Activated CD4-positive, alpha-beta T cell treated with anti-CD3 and anti-CD28 coated beads, Interleukin-2, amount 50 U/mL, for 24 hours (primary cell): ENCODE measurements around the gene IFIH1.

ENCODE experiments used
- DNase-seq, 2 donors: peaks; one replicate each; pipeline ENCODE4 v3.0.0-alpha.2; 2020; ENCODE audit warnings: low read depth in 1 of 2, low spot score in 1 of 2

IFIH1 gene

GRCh38 chr2:162258686-162259085, 59.8 kb downstream of the IFIH1 start:
- DNase-seq, result no peak

GRCh38 chr2:162258169-162258568, 60.3 kb downstream of the IFIH1 start:
- no peak for DNase-seq

- DNase-seq, result no peak
These were observed 61.1 kb downstream of the IFIH1 start for GRCh38 chr2:162257425-162257824.

- no peak for DNase-seq
These were observed 61.9 kb downstream of the IFIH1 start for GRCh38 chr2:162256591-162256991.

GRCh38 chr2:162254236-162254871, 64.1 kb downstream of the IFIH1 start:
- no peak for DNase-seq

GRCh38 chr2:162253435-162253834, 65.0 kb downstream of the IFIH1 start:
- no peak for DNase-seq

- DNase-seq, result no peak
These were observed 66.3 kb downstream of the IFIH1 start for GRCh38 chr2:162252153-162252552.

- no peak for DNase-seq
These were observed 72.7 kb downstream of the IFIH1 start for GRCh38 chr2:162245781-162246180.

GRCh38 chr2:162245061-162245460, 73.4 kb downstream of the IFIH1 start:
- DNase-seq, result no peak

GRCh38 chr2:162244541-162245031, 73.9 kb downstream of the IFIH1 start:
- DNase-seq, result no peak

GRCh38 chr2:162243715-162244114, 74.8 kb downstream of the IFIH1 start:
- DNase-seq, result no peak

GRCh38 chr2:162243294-162243693, 75.2 kb downstream of the IFIH1 start, which contains the start of gene FAP:
TSS of gene FAP (minus strand) at chr2:162243445. CDS start at chr2:162243327, 118 bp downstream.
- no peak for DNase-seq

- DNase-seq, result no peak
These were observed 75.8 kb downstream of the IFIH1 start for GRCh38 chr2:162242586-162243280.

- DNase-seq, result no peak
These were observed 76.9 kb downstream of the IFIH1 start for GRCh38 chr2:162241571-162241970.

GRCh38 chr2:162234620-162235462, 83.6 kb downstream of the IFIH1 start:
- DNase-seq, result no peak

GRCh38 chr2:162233197-162233596, 85.3 kb downstream of the IFIH1 start:
- no peak for DNase-seq

- no peak for DNase-seq
These were observed 85.8 kb downstream of the IFIH1 start for GRCh38 chr2:162232671-162233070.

- DNase-seq, result no peak
These were observed 86.5 kb downstream of the IFIH1 start for GRCh38 chr2:162232027-162232426.

- DNase-seq, result no peak
These were observed 87.7 kb downstream of the IFIH1 start for GRCh38 chr2:162230761-162231160.

GRCh38 chr2:162226836-162227235, 91.6 kb downstream of the IFIH1 start:
- DNase-seq, result no peak

- peak; percentile 35 to 44 for DNase-seq
These were observed 97.4 kb downstream of the IFIH1 start for GRCh38 chr2:162221064-162221463.

- DNase-seq, result no peak
These were observed 98.1 kb downstream of the IFIH1 start for GRCh38 chr2:162220368-162220767.
